ENCODE measurements around the gene MCF2L. TPM values are rescaled to one million over a fixed set of nuclear protein-coding genes. Genes with fewer than 3 reads are reported as not detected.
"Not testable (repeated sequence)": the region's sequence is repeated elsewhere in the genome, so short reads cannot be mapped to it uniquely, and the experiment has no call there.

MCF2L gene
- total RNA-seq, 1 experiment from 2014 or later: not detected

- no peak for DNase-seq (ENCODE audit: low read depth)
These were observed 47.7 kb downstream of the MCF2L start for GRCh38 chr13:113016526-113017295.

GRCh38 chr13:113017506-113018215 lies 48.6 kb downstream of the MCF2L start:
- no peak for DNase-seq (ENCODE audit: low read depth)

GRCh38 chr13:113018676-113019465 lies 49.9 kb downstream of the MCF2L start:
- DNase-seq (ENCODE audit: low read depth): no peak

GRCh38 chr13:113020323-113021080 lies 51.5 kb downstream of the MCF2L start:
- DNase-seq (ENCODE audit: low read depth): no peak

GRCh38 chr13:113021391-113021790 lies 52.4 kb downstream of the MCF2L start:
- no peak for DNase-seq (ENCODE audit: low read depth)

- DNase-seq (ENCODE audit: low read depth): no peak
These were observed 52.8 kb downstream of the MCF2L start for GRCh38 chr13:113021811-113022210.

- DNase-seq (ENCODE audit: low read depth): no peak
These were observed 53.4 kb downstream of the MCF2L start for GRCh38 chr13:113022391-113022744.

GRCh38 chr13:113022745-113023574 lies 53.9 kb downstream of the MCF2L start:
- no peak for DNase-seq (ENCODE audit: low read depth)

GRCh38 chr13:113023694-113024430 lies 54.8 kb downstream of the MCF2L start:
- no peak for DNase-seq (ENCODE audit: low read depth)

GRCh38 chr13:113024466-113024865 lies 55.5 kb downstream of the MCF2L start:
- no peak for DNase-seq (ENCODE audit: low read depth)

- DNase-seq (ENCODE audit: low read depth): no peak
These were observed 57.4 kb downstream of the MCF2L start for GRCh38 chr13:113026391-113026910.

- DNase-seq (ENCODE audit: low read depth): no peak
These were observed 58.1 kb downstream of the MCF2L start for GRCh38 chr13:113027095-113027494.

GRCh38 chr13:113027566-113027965 lies 58.6 kb downstream of the MCF2L start:
- no peak for DNase-seq (ENCODE audit: low read depth)

- no peak for DNase-seq (ENCODE audit: low read depth)
These were observed 59.5 kb downstream of the MCF2L start for GRCh38 chr13:113028336-113029060.

GRCh38 chr13:113029061-113029445 lies 60.0 kb downstream of the MCF2L start:
- no peak for DNase-seq (ENCODE audit: low read depth)

GRCh38 chr13:113029487-113030258 lies 60.7 kb downstream of the MCF2L start:
- DNase-seq (ENCODE audit: low read depth): no peak

GRCh38 chr13:113030259-113030640 lies 61.2 kb downstream of the MCF2L start:
- DNase-seq (ENCODE audit: low read depth): not testable (repeated sequence)

GRCh38 chr13:113031465-113031864 lies 62.5 kb downstream of the MCF2L start:
- DNase-seq (ENCODE audit: low read depth): no peak
